ENCODE measurements around the gene GSDME. TPM values are rescaled to one million over a fixed set of nuclear protein-coding genes. Genes with fewer than 3 reads are reported as not detected.
A peak's percentile ranks its signal among the peaks of the same experiment; 100 is the strongest.

GSDME gene
- total RNA-seq, 2 donors from 2014 or later, result 0.50 to 1.6 TPM

DNA sequence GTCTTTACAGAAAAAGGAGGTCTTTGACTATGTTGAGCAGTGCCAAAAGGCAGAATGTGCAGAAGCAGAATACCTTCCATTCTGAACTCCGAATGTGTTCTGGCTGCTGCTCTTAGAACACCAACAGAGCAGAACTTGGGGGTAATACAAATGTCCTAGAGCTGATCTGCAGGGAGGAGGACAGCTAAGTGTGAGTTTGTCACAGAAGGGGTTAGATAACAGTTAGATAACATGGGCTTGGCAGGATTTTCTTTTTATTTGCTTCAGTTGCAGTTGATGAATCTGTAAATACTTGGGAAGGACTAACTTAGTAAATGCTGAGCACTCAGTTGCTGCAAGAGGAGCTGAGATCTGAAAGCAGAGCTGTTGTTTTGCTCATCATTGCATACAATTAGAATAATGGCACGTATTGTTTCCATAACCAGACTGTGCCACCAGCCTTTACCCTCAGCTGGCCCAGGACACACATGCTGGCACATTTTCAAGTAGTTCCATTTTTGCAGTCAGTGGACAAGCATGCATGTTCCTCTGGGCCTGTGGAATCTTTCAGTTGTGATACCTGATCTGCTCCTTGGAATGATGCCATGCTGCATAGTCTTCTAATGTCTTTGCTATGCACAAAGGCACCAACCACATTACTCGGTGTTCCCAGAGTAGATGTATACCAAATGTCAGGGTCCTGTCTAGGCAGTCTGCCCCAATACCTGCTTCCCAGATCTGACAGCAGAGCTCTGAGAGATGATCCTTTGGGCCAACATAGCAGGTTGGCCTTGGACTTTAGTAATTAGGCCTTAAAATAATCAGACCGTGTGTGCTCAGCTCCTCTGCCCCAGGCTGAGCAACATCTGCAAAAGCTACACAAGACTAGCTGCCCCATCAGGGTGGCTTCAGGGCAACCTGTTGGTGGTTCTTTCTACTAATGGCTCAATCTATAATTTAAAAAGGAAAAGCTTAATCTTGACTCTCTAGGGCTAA is 55.7 kb downstream of the GSDME start:
- H3K36me3 Mint-ChIP-seq (ENCODE audit: low read depth), result no peaks in the 10 kb centered on the region
- no peaks in the 10 kb centered on the region for H3K4me1 Mint-ChIP-seq
- no peaks in the 10 kb centered on the region for H3K27me3 Mint-ChIP-seq
- H3K4me3 Mint-ChIP-seq, result no peak overlapping the region
- ATAC-seq (replicated peaks), result no peak
- no peak overlapping the region for H3K27ac Mint-ChIP-seq
- H3K9me3 Mint-ChIP-seq, result no peaks in the 10 kb centered on the region

DNA sequence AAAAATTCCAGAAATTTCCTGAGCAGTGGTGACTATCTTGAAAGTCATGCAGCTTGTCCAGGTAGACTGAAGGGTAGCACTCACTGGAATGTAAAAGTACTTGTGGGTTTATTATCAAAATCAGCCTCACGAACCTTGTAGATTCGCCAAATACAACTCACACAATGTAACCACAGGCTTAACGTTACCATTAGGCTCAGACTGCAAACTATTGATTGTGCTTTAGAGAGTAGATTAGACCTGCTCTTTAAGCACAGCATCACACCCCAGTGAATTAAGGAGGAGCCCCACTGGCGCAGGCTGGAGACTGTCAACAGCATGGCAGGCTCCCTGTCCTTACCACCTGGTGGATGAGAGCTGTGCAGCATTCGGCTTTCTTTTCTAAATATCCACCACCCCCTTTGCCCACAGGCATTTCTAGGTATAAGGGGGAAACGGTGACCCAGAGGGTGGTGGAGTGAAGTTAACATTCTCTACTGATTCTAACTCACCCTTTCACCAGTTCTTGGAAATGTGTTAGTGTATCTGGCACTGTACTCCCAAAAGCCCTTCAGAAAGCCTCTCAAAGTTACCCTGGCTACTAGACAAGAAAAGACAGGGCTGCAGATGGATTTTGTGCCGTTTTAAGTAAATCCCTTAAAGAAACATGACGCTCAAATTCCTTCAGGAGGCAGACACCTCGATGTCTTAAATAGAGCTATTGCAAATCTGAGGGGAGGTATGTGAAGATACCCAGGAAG is 56.6 kb downstream of the GSDME start:
- Mint-ChIP-seq H3K4me1 (no peaks in the 10 kb centered on the region), H3K27ac (no peak overlapping the region), H3K9me3 (no peaks in the 10 kb centered on the region), H3K36me3 (ENCODE audit: low read depth) (no peaks in the 10 kb centered on the region), H3K4me3 (no peak overlapping the region), H3K27me3 (no peaks in the 10 kb centered on the region)
- ATAC-seq (replicated peaks), result no peak

DNA sequence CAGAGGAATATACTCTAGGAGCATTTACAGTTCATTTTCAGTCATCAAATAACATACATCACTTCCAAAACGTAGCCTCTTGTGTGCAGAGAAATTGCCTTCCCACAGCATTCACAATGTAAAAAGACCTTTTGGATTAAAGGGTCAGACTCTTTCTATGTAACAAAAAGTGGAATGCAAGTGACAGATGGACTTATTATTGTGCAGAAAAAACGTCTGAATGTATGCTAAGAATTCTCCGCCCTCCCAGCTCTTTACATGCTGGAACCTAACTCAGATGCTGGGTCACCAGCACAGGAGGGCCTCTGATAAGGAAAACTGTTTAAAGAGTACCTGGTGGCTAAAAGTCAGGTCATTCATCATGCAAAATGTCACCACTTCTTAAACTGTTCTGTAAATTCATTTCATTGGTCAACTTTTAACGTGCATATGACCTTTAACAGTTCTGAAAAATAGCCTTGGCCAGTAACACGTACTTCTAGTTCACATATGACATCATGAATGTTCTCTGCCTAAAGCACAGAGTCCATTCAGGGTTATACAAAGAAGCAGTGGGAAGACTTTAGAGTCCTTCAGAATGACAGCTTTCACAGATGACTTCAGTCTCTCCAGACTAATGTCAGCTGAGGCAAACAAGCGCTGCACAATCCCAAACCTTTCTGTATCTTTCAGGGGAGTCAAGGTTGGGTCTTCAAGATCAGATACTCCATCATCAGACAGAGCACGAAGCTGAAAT is 58.6 kb downstream of the GSDME start:
- no peak for ATAC-seq (replicated peaks)
- H3K36me3 Mint-ChIP-seq (ENCODE audit: low read depth), result peaks cover 6% of the 10 kb centered on the region
- H3K4me1 Mint-ChIP-seq, result no peaks in the 10 kb centered on the region
- no peak overlapping the region for H3K4me3 Mint-ChIP-seq
- H3K27ac Mint-ChIP-seq, result no peak overlapping the region
- no peaks in the 10 kb centered on the region for H3K9me3 Mint-ChIP-seq
- no peaks in the 10 kb centered on the region for H3K27me3 Mint-ChIP-seq

DNA sequence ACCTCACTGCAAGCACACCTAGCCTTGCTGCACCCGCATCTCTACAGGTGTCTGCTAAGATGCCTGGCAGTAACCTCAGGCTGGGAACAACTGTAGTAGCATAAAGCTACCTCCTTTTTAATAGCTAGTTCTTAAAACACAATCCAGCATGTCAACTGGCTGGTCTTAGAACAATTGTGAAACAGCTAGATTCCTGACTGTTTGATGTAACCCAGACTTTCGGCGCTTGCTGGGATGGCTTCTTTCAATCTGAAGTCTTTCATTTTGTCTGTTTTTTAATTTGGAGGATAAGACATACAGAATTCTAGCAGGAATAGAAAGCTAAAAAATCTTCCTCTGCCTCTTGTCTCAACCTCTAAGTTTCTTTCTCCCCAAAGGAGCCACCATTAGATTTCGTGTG is 59.8 kb downstream of the GSDME start:
- H3K4me1 Mint-ChIP-seq, result no peaks in the 10 kb centered on the region
- no peak overlapping the region for H3K4me3 Mint-ChIP-seq
- no peaks in the 10 kb centered on the region for H3K27me3 Mint-ChIP-seq
- H3K36me3 Mint-ChIP-seq (ENCODE audit: low read depth), result peaks cover 6% of the 10 kb centered on the region
- H3K27ac Mint-ChIP-seq, result no peak overlapping the region
- no peak for ATAC-seq (replicated peaks)
- H3K9me3 Mint-ChIP-seq, result no peaks in the 10 kb centered on the region

DNA sequence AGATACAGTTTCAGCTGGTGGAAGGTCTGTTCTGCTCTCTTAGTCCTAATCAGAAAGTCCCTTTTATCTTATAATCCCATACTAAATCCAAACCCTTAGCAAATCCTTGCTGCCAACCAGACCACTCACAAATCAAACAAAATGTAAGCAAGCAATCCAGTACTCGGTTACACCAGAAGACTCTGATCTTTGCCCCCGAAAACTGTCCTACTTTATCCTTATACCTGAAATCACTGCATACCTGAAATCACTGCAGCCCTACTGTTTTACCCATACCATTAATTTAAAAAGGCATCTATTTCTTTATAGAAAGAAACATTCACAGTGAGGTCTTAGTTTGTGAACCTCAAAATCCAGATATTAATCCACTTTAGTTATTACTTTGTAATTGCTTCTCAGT is 64.7 kb downstream of the GSDME start:
- no peak overlapping the region for H3K27ac Mint-ChIP-seq
- peaks cover 19% of the 10 kb centered on the region for H3K36me3 Mint-ChIP-seq (ENCODE audit: low read depth)
- H3K4me1 Mint-ChIP-seq, result no peaks in the 10 kb centered on the region
- H3K9me3 Mint-ChIP-seq, result no peaks in the 10 kb centered on the region
- no peak for ATAC-seq (replicated peaks)
- H3K27me3 Mint-ChIP-seq, result no peaks in the 10 kb centered on the region
- no peak overlapping the region for H3K4me3 Mint-ChIP-seq

DNA sequence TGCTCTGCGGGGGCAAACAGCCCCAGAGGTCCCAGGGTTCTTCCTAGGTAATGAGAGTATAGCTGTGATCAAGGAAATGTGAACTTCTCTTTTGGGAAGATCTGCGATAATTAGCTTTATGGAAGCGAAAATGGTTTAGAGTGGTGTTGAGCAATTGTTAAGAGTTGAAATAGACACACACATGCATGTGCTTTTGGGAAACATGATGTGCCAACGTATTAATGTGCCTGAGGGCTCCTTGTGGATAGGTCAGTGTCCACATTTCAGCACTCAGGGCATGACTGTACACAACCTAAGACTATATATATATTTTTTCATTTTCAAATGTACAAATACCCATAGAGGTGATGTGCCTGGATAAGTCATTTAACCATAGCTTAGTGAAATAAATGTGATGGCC is 67.0 kb downstream of the GSDME start:
- no peaks in the 10 kb centered on the region for H3K4me1 Mint-ChIP-seq
- no peak overlapping the region for H3K4me3 Mint-ChIP-seq
- no peak for ATAC-seq (replicated peaks)
- no peaks in the 10 kb centered on the region for H3K9me3 Mint-ChIP-seq
- H3K36me3 Mint-ChIP-seq (ENCODE audit: low read depth), result peaks cover 35% of the 10 kb centered on the region
- no peak overlapping the region for H3K27ac Mint-ChIP-seq
- no peaks in the 10 kb centered on the region for H3K27me3 Mint-ChIP-seq

DNA sequence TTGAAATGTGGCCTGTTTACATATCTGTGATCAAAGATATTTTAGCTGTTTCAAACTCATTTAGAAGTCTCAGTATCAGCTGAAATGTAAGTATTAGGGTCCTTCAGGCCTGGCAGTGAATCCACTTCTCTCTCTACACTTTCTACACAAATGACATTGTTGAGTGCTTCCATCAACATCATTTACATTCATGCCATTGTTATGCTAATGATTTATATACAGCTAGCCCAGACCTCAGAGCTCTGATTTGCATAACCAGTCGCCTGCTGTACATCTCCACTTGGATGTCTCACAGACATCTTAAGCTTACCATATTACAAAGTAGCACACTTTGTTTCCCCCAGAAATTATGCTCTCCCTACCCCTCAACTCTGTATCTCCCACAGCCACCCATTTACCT is 71.6 kb downstream of the GSDME start:
- Mint-ChIP-seq H3K4me3 (no peak overlapping the region), H3K27ac (no peak overlapping the region), H3K36me3 (ENCODE audit: low read depth) (peaks cover 48% of the 10 kb centered on the region), H3K27me3 (no peaks in the 10 kb centered on the region), H3K4me1 (no peaks in the 10 kb centered on the region), H3K9me3 (no peaks in the 10 kb centered on the region)
- no peak for ATAC-seq (replicated peaks)

DNA sequence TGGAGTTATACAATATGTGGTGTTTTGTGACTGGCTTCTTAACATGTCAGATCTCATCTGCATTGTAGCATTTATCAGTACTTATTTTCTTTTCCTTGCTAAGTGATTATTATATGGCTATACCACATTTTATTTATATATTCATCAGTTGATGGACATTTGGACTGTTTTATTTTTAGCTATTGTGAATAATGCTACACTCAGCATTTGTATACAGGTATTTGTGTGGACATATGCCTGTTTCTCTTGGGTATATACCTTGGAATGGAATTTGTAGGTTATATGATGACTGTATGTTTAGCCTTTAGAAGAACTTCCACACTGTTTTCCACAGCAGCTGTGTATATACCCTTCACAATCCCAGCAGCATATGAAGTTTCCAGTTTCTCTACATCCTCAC is 86.5 kb downstream of the GSDME start:
- no peaks in the 10 kb centered on the region for H3K9me3 Mint-ChIP-seq
- no peaks in the 10 kb centered on the region for H3K4me1 Mint-ChIP-seq
- H3K4me3 Mint-ChIP-seq, result no peak overlapping the region
- ATAC-seq (replicated peaks), result no peak
- peaks cover 7% of the 10 kb centered on the region for H3K36me3 Mint-ChIP-seq (ENCODE audit: low read depth)
- H3K27ac Mint-ChIP-seq, result no peak overlapping the region
- no peaks in the 10 kb centered on the region for H3K27me3 Mint-ChIP-seq

DNA sequence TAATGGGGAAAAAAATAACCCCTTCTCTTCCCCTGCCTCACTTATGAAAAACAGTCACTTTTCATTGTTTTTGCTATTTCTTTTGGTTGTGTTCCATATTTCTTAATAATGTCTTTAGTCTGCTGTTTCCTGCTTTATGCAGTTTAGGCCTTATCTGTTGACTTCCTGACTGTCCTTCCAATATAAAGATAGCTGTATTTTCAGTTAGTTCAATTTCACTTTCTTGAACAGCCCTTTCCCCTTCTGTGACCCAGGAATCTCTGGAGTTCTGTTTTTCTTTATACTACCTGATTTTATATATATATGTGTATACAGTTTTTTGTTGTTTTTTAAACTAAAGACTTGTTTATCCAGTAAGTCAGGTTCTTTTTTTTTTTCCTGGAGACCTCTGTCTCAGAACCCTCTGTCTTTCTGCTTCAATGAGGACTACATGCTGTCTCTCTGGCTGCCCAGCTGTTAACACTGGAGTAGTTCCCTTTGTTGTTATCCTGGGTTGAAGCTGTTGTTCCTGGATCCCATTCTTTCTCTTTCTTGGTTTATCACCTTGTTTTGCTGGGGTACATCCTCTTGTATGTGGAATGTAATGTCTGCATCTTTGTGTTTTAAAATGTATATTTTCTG is 87.2 kb downstream of the GSDME start:
- no peak overlapping the region for H3K4me3 Mint-ChIP-seq
- H3K27ac Mint-ChIP-seq, result no peak overlapping the region
- peaks cover 10% of the 10 kb centered on the region for H3K36me3 Mint-ChIP-seq (ENCODE audit: low read depth)
- no peaks in the 10 kb centered on the region for H3K27me3 Mint-ChIP-seq
- no peaks in the 10 kb centered on the region for H3K9me3 Mint-ChIP-seq
- no peak for ATAC-seq (replicated peaks)
- no peaks in the 10 kb centered on the region for H3K4me1 Mint-ChIP-seq

DNA sequence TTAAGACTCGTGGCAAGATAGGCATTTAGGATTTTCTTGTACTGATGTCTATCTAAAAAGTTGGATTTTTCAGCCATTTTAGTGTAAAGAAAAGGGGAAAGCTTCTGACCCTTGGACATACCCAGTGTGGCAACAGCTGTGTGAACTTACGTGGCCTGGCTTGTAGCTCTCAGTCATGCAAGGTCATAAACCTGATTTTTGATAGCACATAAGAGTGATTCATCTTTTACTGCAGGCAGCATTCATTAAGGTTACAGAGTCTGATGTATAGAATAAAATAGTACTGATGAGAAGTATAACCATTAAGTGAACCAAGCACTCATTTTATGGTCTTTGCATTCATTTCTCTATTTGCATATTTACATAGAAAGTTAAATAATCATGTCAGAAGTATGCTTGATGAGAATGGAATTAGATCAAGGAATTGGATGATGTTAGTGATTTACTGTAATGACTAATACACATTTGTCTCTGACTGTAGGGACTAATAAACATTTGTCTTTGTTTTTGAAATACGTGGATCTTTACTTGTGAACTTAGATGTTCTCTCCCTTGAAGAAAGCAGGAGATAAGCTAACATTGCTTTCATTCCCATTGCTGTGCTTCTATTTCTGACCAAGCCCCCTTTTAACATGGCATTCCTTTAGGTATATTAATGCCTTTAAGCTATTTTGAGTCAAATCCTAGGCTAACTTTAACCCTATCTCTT is 88.2 kb downstream of the GSDME start:
- no peak overlapping the region for H3K4me3 Mint-ChIP-seq
- H3K9me3 Mint-ChIP-seq, result no peaks in the 10 kb centered on the region
- H3K27me3 Mint-ChIP-seq, result no peaks in the 10 kb centered on the region
- no peak overlapping the region for H3K27ac Mint-ChIP-seq
- ATAC-seq (replicated peaks), result no peak
- no peaks in the 10 kb centered on the region for H3K4me1 Mint-ChIP-seq
- H3K36me3 Mint-ChIP-seq (ENCODE audit: low read depth), result peaks cover 10% of the 10 kb centered on the region

DNA sequence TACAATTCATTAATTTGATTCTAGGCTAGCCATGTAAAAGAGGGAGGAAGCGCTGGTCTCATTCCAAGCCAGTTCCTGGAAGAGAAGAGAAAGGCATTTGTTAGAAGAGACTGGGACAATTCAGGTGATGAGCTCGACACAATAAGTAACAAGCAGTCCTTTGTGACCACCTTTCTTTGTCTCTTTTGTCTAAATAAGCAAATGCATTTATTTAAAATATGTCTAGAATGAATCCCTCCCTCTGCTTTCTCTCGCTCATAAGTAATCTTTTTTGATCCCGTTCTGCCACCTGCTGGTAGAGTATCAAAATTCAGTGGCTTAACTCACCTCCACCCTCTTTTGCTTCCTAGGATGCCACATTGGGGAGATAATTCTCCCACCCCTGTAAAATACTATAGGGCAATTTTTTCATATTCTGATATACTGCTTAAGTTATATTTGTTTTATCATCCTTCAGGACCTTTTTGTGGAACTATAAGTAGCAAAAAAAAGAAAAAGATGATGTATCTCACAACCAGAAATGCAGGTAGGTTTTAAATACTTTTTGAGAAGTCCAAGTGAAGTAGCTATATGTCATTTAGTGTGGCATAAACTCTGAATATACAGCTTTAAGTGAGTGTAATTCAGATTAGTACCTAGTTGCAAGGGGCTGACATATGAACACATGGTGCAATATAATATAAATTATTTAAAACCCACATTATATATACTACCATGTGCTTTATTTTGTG is 91.5 kb downstream of the GSDME start:
- ATAC-seq (replicated peaks), result peak; percentile 45
- Mint-ChIP-seq H3K4me1 (no peaks in the 10 kb centered on the region), H3K27ac (no peak overlapping the region), H3K9me3 (no peaks in the 10 kb centered on the region), H3K27me3 (no peaks in the 10 kb centered on the region), H3K36me3 (ENCODE audit: low read depth) (peaks cover 10% of the 10 kb centered on the region), H3K4me3 (no peak overlapping the region)

DNA sequence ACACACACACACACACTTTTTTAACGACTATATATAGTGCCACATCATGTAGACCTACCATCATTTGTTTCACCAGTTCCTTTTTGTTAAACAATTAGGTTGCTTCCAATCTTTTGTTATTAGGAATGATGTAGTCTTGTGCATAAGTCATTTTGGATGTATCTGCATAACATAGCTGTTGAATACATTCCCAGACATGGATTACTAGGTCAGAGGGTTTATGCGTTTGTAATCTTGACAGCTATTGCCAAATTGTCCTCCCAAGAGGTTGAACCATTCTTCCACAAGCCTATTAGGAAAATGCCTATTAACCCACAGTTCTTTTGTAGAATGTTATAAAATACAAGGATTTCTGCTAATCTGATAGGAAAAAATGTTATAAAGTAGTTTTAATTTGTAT is 96.7 kb downstream of the GSDME start:
- Mint-ChIP-seq H3K27me3 (no peaks in the 10 kb centered on the region), H3K36me3 (ENCODE audit: low read depth) (peaks cover under 1% of the 10 kb centered on the region), H3K27ac (no peak overlapping the region), H3K4me1 (no peaks in the 10 kb centered on the region), H3K9me3 (no peaks in the 10 kb centered on the region), H3K4me3 (no peak overlapping the region)
- no peak for ATAC-seq (replicated peaks)

DNA sequence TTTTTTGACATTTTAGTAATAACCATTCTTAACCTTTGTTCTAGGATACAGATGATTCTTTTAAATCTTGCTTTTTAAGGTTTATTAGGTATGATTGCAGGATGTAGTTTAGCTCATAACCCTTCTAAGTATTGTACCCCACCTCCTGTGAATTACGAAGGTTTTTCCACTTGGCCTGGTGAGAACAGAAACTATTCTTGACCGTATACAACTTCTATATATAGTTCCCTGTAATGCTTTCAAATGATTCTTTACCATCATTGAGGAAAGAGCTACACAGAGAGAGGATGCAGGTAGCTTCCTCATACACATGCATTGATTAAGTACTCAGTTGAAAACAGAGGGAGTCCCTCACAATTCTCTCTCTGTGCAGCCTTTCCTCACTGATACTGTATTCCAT is 97.8 kb downstream of the GSDME start:
- no peaks in the 10 kb centered on the region for H3K36me3 Mint-ChIP-seq (ENCODE audit: low read depth)
- H3K27me3 Mint-ChIP-seq, result no peaks in the 10 kb centered on the region
- no peak overlapping the region for H3K4me3 Mint-ChIP-seq
- no peak for ATAC-seq (replicated peaks)
- no peaks in the 10 kb centered on the region for H3K9me3 Mint-ChIP-seq
- no peaks in the 10 kb centered on the region for H3K4me1 Mint-ChIP-seq
- no peak overlapping the region for H3K27ac Mint-ChIP-seq

Data from activated T-helper 17 cell treated with anti-CD3 and anti-CD28 coated beads, Interleukin-2, amount 50 U/mL, for 72 hours (primary cell).